Choroid plexus epithelial cell (primary cell): ENCODE measurements around the gene BTG4.
A peak's percentile ranks its signal among the peaks of the same experiment; 100 is the strongest.

ENCODE experiments used
- DNase-seq: peaks from one replicate; pipeline ENCODE4 v3.0.0-alpha.2; 2010; ENCODE audit warnings: low read depth
- H3K4me3 ChIP-seq: 2 replicates; pipeline ENCODE4 v1.5.1; 2011; ENCODE audit warnings: low read depth, mild to moderate bottlenecking, control low read depth, low read length, moderate library complexity
- CTCF ChIP-seq: conservative IDR thresholded peaks from 2 replicates; pipeline ENCODE4 v1.5.1; 2011; ENCODE audit warnings: low read depth, mild to moderate bottlenecking, control low read depth, inconsistent platforms, low read length, moderate library complexity

Gene BTG4

GRCh38 chr11:111535281-111535680 lies 23.1 kb upstream of the BTG4 start:
- DNase-seq: no peak
- H3K4me3 ChIP-seq: no peak overlapping the region
- no peak for TF ChIP-seq CTCF

- no peak for DNase-seq
- no peak overlapping the region for H3K4me3 ChIP-seq
Measured at GRCh38 chr11:111532365-111532709, 20.2 kb upstream of the BTG4 start.

GRCh38 chr11:111531687-111532364 lies 19.6 kb upstream of the BTG4 start:
- DNase-seq: peak; percentile 93
- H3K4me3 ChIP-seq: no peak overlapping the region
- TF ChIP-seq CTCF: no peak

More at GRCh38 chr11:111532365-111532709, 20.2 kb upstream of the BTG4 start:
- TF ChIP-seq CTCF: no peak

- no peak for DNase-seq
- H3K4me3 ChIP-seq: no peak overlapping the region
- TF ChIP-seq CTCF: no peak
Measured at GRCh38 chr11:111531136-111531535, 18.9 kb upstream of the BTG4 start.

GRCh38 chr11:111530091-111530490 lies 17.9 kb upstream of the BTG4 start:
- DNase-seq: peak; percentile 59
- H3K4me3 ChIP-seq: no peak overlapping the region
- TF ChIP-seq CTCF: no peak

DNA sequence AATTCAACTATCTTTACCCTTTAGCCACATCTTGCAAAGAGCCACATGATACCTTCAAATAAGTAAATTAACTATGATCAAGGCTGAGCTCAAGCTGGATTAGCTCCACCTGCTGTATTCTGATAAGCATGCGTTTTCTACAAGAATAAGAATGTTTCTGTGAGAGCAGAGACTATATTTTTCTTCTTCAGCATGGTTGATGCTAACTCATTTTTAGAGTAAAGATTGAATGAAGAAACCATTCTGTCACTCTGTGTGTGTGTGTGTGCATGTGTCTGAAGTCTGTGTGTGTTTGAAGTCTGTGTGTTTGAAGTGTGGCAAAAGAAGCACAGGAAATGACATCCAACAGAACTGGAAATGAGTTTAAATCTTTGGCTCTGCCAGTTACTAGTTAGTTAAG lies 16.4 kb upstream of the BTG4 start:
- TF ChIP-seq CTCF: peak; percentile 33
- no peak for DNase-seq
- no peak overlapping the region for H3K4me3 ChIP-seq

DNA sequence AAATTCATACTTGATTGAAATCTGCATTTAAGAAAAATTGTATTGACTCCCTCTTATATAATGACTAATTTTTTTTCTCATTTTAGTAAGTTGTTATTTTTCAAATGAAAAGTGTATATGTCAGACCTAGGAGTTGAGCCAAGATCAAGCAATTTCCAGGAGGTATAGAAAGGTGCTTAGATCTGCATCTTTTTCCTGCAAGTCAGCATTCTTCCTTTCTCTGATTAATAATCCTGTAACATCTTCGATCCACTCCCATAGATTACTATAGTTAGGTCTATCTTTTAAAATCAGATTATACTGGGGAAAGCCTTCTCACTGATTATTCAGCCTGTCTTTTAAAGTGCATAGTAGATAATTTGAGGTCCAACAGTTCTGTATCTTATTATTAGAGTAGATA lies 15.1 kb upstream of the BTG4 start:
- TF ChIP-seq CTCF: no peak
- DNase-seq: no peak

More for the DNA sequence above, 15.1 kb upstream of the BTG4 start:
- H3K4me3 ChIP-seq: no peak overlapping the region
